MCF 10A (cell line): ENCODE measurements around the gene PPP1R16B. TPM values are rescaled to one million over a fixed set of nuclear protein-coding genes. Genes with fewer than 3 reads are reported as not detected.

Experiments
- BruUV-seq: library from RNA; stranded (reverse); fragments of 400-500 nt; replicated peaks from 2 replicates; lab custom pipeline; 2021; lab: Mats Ljungman, UMichigan
- CTCF ChIA-PET: fragments of 300-600 bp; sonication (Branson Sonifier 250); formaldehyde crosslinking; extraction: SDS; loops from one replicate; lab custom pipeline; 2021; ENCODE audit warnings: antibody characterized with exemption, inconsistent platforms; lab: Yijun Ruan, JAX
- POLR2A ChIA-PET: fragments of 300-600, 350-650 bp; sonication (Branson Sonifier 250); formaldehyde crosslinking; extraction: SDS; loops from one replicate; lab custom pipeline; 2020; ENCODE audit warnings: antibody characterized with exemption, inconsistent platforms; lab: Yijun Ruan, JAX
- DNase-seq: peaks from one replicate; pipeline ENCODE4 v3.0.0-alpha.2; 2018; ENCODE audit not compliant: unreplicated experiment
- H3K27ac Mint-ChIP-seq: one replicate; pipeline ENCODE4 v1.8.0; 2022; ENCODE audit warnings: mild to moderate bottlenecking, low read depth, mixed read lengths; ENCODE audit not compliant: unreplicated experiment
- H3K27me3 Mint-ChIP-seq: one replicate; pipeline ENCODE4 v1.8.0; 2022; ENCODE audit warnings: mixed read lengths; ENCODE audit not compliant: insufficient read depth, unreplicated experiment
- H3K36me3 Mint-ChIP-seq: one replicate; pipeline ENCODE4 v1.8.0; 2022; ENCODE audit warnings: mild to moderate bottlenecking, moderate library complexity, mixed read lengths; ENCODE audit not compliant: insufficient read depth, unreplicated experiment
- H3K4me1 Mint-ChIP-seq: one replicate; pipeline ENCODE4 v1.8.0; 2022; ENCODE audit warnings: mixed read lengths; ENCODE audit not compliant: insufficient read depth, unreplicated experiment
- H3K4me3 Mint-ChIP-seq: one replicate; pipeline ENCODE4 v1.8.0; 2022; ENCODE audit warnings: mild to moderate bottlenecking, moderate library complexity, mixed read lengths; ENCODE audit not compliant: unreplicated experiment
- H3K9me3 Mint-ChIP-seq: one replicate; pipeline ENCODE4 v1.8.0; 2022; ENCODE audit warnings: mixed read lengths; ENCODE audit not compliant: unreplicated experiment
- CTCF ChIP-seq: fragments of 200-600 bp; IDR thresholded peaks from one replicate; pipeline ENCODE4 v1.8.0; 2022; ENCODE audit warnings: antibody characterized with exemption, mild to moderate bottlenecking; ENCODE audit not compliant: unreplicated experiment
- intact Hi-C: fragments of 100-400 bp; cut with micrococcal nuclease; formaldehyde crosslinking; loops from 2 replicates; pipeline ENCODE4 v1.14.1; 2022
- total RNA-seq: library from RNA; stranded (reverse); gene quantifications from 2 replicates; pipeline ENCODE4 v1.2.3, GENCODE V29; 2022

The PPP1R16B gene
- total RNA-seq, 1 experiment from 2014 or later, result not detected

GRCh38 chr20:38924718-38925117 lies 119.2 kb downstream of the PPP1R16B start:
- no TSS peak for BruUV-seq
- Mint-ChIP-seq H3K9me3 (no peaks in the 10 kb centered on the region), H3K27ac (no peak overlapping the region), H3K27me3 (peaks cover 16% of the 10 kb centered on the region), H3K4me3 (no peak overlapping the region), H3K36me3 (no peaks in the 10 kb centered on the region), H3K4me1 (peaks cover 15% of the 10 kb centered on the region)
- intact Hi-C loops, result no loop called here
- POLR2A ChIA-PET, result interaction anchor here (0.7 to 6.9 kb wide), 2 partner anchors 8 to 39 kb away, joined by 3 to 88 read pairs; partner anchors contain the start of gene DHX35
- no peak for DNase-seq
- no peak for TF ChIP-seq CTCF
- CTCF ChIA-PET, result interaction anchor here (0.6 to 15.2 kb wide), 6 partner anchors 31 to 1727 kb away, joined by 3 to 132 read pairs (median 18); partner anchors contain the start of gene DHX35

- no peaks in the 10 kb centered on the region for H3K9me3 Mint-ChIP-seq
- intact Hi-C loops, result loop anchor here (1.0 to 2.0 kb wide), 2 partner anchors 36 to 122 kb away; partner anchors contain the start of gene DHX35
- peak within 1 kb of the TSS; percentile 77 for H3K4me3 Mint-ChIP-seq
- CTCF ChIA-PET, result interaction anchor here (0.5 to 15.2 kb wide), 14 partner anchors 9 to 1526 kb away, joined by 3 to 132 read pairs (median 3); partner anchors contain the start of gene DHX35
- peak; percentile 98 for DNase-seq
- BruUV-seq, result no TSS peak
- H3K27ac Mint-ChIP-seq, result no peak within 1 kb of the TSS
- no peaks in the 10 kb centered on the region for H3K27me3 Mint-ChIP-seq
- H3K4me1 Mint-ChIP-seq, result peaks cover 19% of the 10 kb centered on the region
- POLR2A ChIA-PET, result interaction anchor here (0.6 to 6.9 kb wide), 9 partner anchors 32 to 178 kb away, joined by 3 to 88 read pairs (median 4); partner anchors contain the start of genes ACTR5 and DHX35
- no peaks in the 10 kb centered on the region for H3K36me3 Mint-ChIP-seq
- TF ChIP-seq CTCF, result peak; percentile 56
These were observed 120.8 kb downstream of the PPP1R16B start, which contains the start of gene FAM83D for GRCh38 chr20:38926142-38926933. Gene FAM83D, plus strand, starts transcription at chr20:38926417. Its CDS starts 26 bp downstream, at chr20:38926443.

GRCh38 chr20:38926934-38927616 lies 121.6 kb downstream of the PPP1R16B start:
- H3K27ac Mint-ChIP-seq, result no peak overlapping the region
- H3K27me3 Mint-ChIP-seq, result no peaks in the 10 kb centered on the region
- BruUV-seq, result TSS peak; percentile 41
- peaks cover 19% of the 10 kb centered on the region for H3K4me1 Mint-ChIP-seq
- ChIA-PET POLR2A (interaction anchor here (0.6 to 6.9 kb wide), 12 partner anchors 9 to 178 kb away, joined by 3 to 88 read pairs (median 4); partner anchors contain the start of genes ACTR5 and DHX35), CTCF (interaction anchor here (0.7 to 15.2 kb wide), 11 partner anchors 10 to 1730 kb away, joined by 3 to 132 read pairs (median 4); partner anchors contain the start of gene DHX35)
- intact Hi-C loops, result loop anchor here (1.0 to 2.0 kb wide), 2 partner anchors 36 to 121 kb away; partner anchors contain the start of gene DHX35
- no peaks in the 10 kb centered on the region for H3K36me3 Mint-ChIP-seq
- H3K4me3 Mint-ChIP-seq, result peak overlapping the region; percentile 77
- TF ChIP-seq CTCF, result no peak
- H3K9me3 Mint-ChIP-seq, result no peaks in the 10 kb centered on the region
- DNase-seq, result peak; percentile 9
